Measurements from ENCODE around the gene CALML3. TPM values are rescaled to one million over a fixed set of nuclear protein-coding genes. Genes with fewer than 3 reads are reported as not detected.

Gene CALML3
- total and polyA plus RNA-seq, 2 donors (not counting 3 experiments of a cell fraction or from before 2014, with no cell fraction given) = not detected

- H3K36me3 ChIP-seq (ENCODE audit: control insufficient read depth in 2 of 2, extremely low read depth in 1 of 2, insufficient read depth in 2 of 2, low read length in 2 of 2) = no peaks in the 10 kb centered on the region
- FAIRE-seq (no peak), DNase-seq (ENCODE audit: low read depth, low spot score) (no peak)
- no peaks in the 10 kb centered on the region for H3K79me2 ChIP-seq (ENCODE audit: control insufficient read depth, insufficient read depth, low read length)
- H4K20me1 ChIP-seq (replicated peaks; ENCODE audit: control insufficient read depth, extremely low read depth, insufficient read depth, low read length) = no peaks in the 10 kb centered on the region
- no peak overlapping the region for H3K9ac ChIP-seq (replicated peaks; ENCODE audit: extremely low read depth, insufficient read depth, low read length)
- dilution Hi-C loops (cut with MboI; ENCODE audit: extremely low pct_ligation_motif_present, low sequenced_read_pairs) = no loop called here
- TF ChIP-seq POLR2A (IDR thresholded peaks at IDR 0.05; ENCODE audit: low read depth, low read length) (no peak), EZH2 (IDR thresholded peaks at IDR 0.05; ENCODE audit: borderline replicate concordance, low read depth, low read length, severe bottlenecking) (no peak), CTCF (IDR thresholded peaks at IDR 0.05; ENCODE audit: extremely low read depth in 1 of 2, insufficient read depth in 1 of 2, low read depth in 1 of 2, low read length in 2 of 2) (no peak), GATA2 (IDR thresholded peaks at IDR 0.05; ENCODE audit: insufficient read depth, insufficient read length, low read depth, low read length) (no peak), FOS (IDR thresholded peaks at IDR 0.05; ENCODE audit: borderline replicate concordance, insufficient read depth, low read length) (no peak), JUN (IDR thresholded peaks at IDR 0.05; ENCODE audit: borderline replicate concordance, insufficient read depth, insufficient read length, low read depth) (no peak), MYC (IDR thresholded peaks at IDR 0.05; ENCODE audit: low read depth, low read length) (no peak), POLR2AphosphoS5 (IDR thresholded peaks at IDR 0.05; ENCODE audit: insufficient read depth, low read depth, low read length) (no peak)
- TF ChIP-seq, protein P1, sequence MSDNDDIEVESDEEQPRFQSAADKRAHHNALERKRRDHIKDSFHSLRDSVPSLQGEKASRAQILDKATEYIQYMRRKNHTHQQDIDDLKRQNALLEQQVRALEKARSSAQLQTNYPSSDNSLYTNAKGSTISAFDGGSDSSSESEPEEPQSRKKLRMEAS (IDR thresholded peaks at IDR 0.05; ENCODE audit: insufficient read depth, insufficient read length) = no peak
- H2AFZ ChIP-seq (ENCODE audit: low read depth, low read length) = no peak overlapping the region
- H3K9me1 ChIP-seq (replicated peaks; ENCODE audit: control insufficient read depth, extremely low read depth, insufficient read depth, low read length) = no peaks in the 10 kb centered on the region
- H3K27ac ChIP-seq (ENCODE audit: insufficient read depth, low read depth, low read length) = no peak overlapping the region
- no TSS peak for BruUV-seq (replicated peaks)
- H3K27me3 ChIP-seq (ENCODE audit: control insufficient read depth in 2 of 2, insufficient read depth in 2 of 2, low read length in 2 of 2) = no peaks in the 10 kb centered on the region
- no peaks in the 10 kb centered on the region for H3K9me3 ChIP-seq (replicated peaks; ENCODE audit: control insufficient read depth, insufficient read depth, low read length)
- no peak overlapping the region for H3K4me3 ChIP-seq (replicated peaks in 1 of 3; ENCODE audit: insufficient read depth in 1 of 3, low read depth in 1 of 3, low read length in 3 of 3)
- H3K4me2 ChIP-seq (ENCODE audit: insufficient read depth, low read length) = no peak overlapping the region
- intact Hi-C loops (cut with micrococcal nuclease) = no loop called here
- CTCF ChIA-PET = no interaction called here
- H3K4me1 ChIP-seq (ENCODE audit: control insufficient read depth, extremely low read depth, insufficient read depth, low read length) = no peaks in the 10 kb centered on the region
- POLR2A ChIA-PET = no interaction called here
Observed at GRCh38 chr10:5575482-5576153, 50.9 kb downstream of the CALML3 start.
